CD14-positive monocyte (primary cell): ENCODE results near the gene SPRR1B. TPM values are rescaled to one million over a fixed set of nuclear protein-coding genes. Genes with fewer than 3 reads are reported as not detected.

Experiments
- DNase-seq, 3 donors: peaks; one replicate each; pipeline ENCODE4 v3.0.0-alpha.2; 2011 to 2022
- H2AFZ ChIP-seq: 2 replicates; pipeline ENCODE4 v1.6.0; 2012; ENCODE audit warnings: mild to moderate bottlenecking, low read depth, low read length, inconsistent platforms; ENCODE audit not compliant: insufficient read depth, poor library complexity, severe bottlenecking
- H3K27ac ChIP-seq, 2 donors: 1 replicate in 1 of 2; 2 replicates in 1 of 2; pipeline ENCODE4 v1.5.1; 2012 to 2013; ENCODE audit warnings: low read length in 2 of 2, control low read depth in 1 of 2, inconsistent platforms in 1 of 2, low read depth in 1 of 2, mild to moderate bottlenecking in 1 of 2
- H3K27me3 ChIP-seq, 2 donors: one replicate each; pipeline versions ENCODE4 v1.6.0 to v1.6.1; 2011 to 2013; ENCODE audit warnings: low read length in 2 of 2; ENCODE audit not compliant: control insufficient read depth in 2 of 2, insufficient read depth in 2 of 2
- H3K36me3 ChIP-seq, 2 donors: replicated peaks in 1 of 2; 1 replicate in 1 of 2; 2 replicates in 1 of 2; pipeline versions ENCODE4 v1.5.1 to v1.6.1; 2012 to 2013; ENCODE audit warnings: low read length in 2 of 2, control low read depth in 1 of 2, inconsistent platforms in 1 of 2, mild to moderate bottlenecking in 1 of 2; ENCODE audit not compliant: insufficient read depth in 2 of 2, control insufficient read depth in 1 of 2
- H3K4me1 ChIP-seq, 2 donors: 1 replicate in 1 of 2; 2 replicates in 1 of 2; pipeline versions ENCODE4 v1.5.1 to v1.6.1; 2012 to 2013; ENCODE audit warnings: low read length in 2 of 2, control low read depth in 1 of 2, inconsistent platforms in 1 of 2, mild to moderate bottlenecking in 1 of 2, moderate library complexity in 1 of 2; ENCODE audit not compliant: insufficient read depth in 2 of 2, control insufficient read depth in 1 of 2
- H3K4me2 ChIP-seq: replicated peaks from 2 replicates; pipeline ENCODE3; 2012; ENCODE audit warnings: low read length, moderate library complexity, mild to moderate bottlenecking; ENCODE audit not compliant: poor library complexity, severe bottlenecking; ENCODE audit errors: extremely low read depth
- H3K4me3 ChIP-seq, 3 experiments: fragments of 200-600 bp in 1 of 3; sonication (generic) in 1 of 3; replicated peaks in 1 of 3; 1 replicate in 2 of 3; 2 replicates in 1 of 3; pipeline ENCODE4 v1.5.1; 2011 to 2013; ENCODE audit warnings: low read length in 3 of 3, mild to moderate bottlenecking in 3 of 3, control low read depth in 2 of 3, low read depth in 2 of 3, inconsistent platforms in 1 of 3, moderate library complexity in 1 of 3
- H3K79me2 ChIP-seq: 2 replicates; pipeline ENCODE4 v1.6.0; 2012; ENCODE audit warnings: mild to moderate bottlenecking, control low read depth, inconsistent platforms, low read length, moderate library complexity; ENCODE audit not compliant: insufficient read depth
- H3K9ac ChIP-seq: 2 replicates; pipeline ENCODE4 v1.6.0; 2017; ENCODE audit warnings: low read length, mild to moderate bottlenecking; ENCODE audit not compliant: insufficient read depth, poor library complexity, severe bottlenecking
- H3K9me3 ChIP-seq, 2 donors: replicated peaks in 1 of 2; 1 replicate in 1 of 2; 2 replicates in 1 of 2; pipeline versions ENCODE4 v1.5.1 to v1.6.1; 2012 to 2013; ENCODE audit warnings: low read length in 2 of 2, control low read depth in 1 of 2; ENCODE audit not compliant: control insufficient read depth in 1 of 2, insufficient read depth in 1 of 2
- H4K20me1 ChIP-seq: 2 replicates; pipeline ENCODE4 v1.6.0; 2012; ENCODE audit warnings: mild to moderate bottlenecking, low read length, control low read depth, moderate library complexity; ENCODE audit not compliant: insufficient read depth
- H3K27ac Mint-ChIP-seq, 7 donors: one replicate each; pipeline ENCODE4 v1.8.0; 2020; ENCODE audit warnings: mild to moderate bottlenecking in 7 of 7, mixed read lengths in 7 of 7, moderate library complexity in 6 of 7, inconsistent platforms in 2 of 7
- H3K27me3 Mint-ChIP-seq, 3 donors: one replicate each; pipeline ENCODE4 v1.8.0; 2021 to 2022; ENCODE audit warnings: low read depth in 3 of 3, mild to moderate bottlenecking in 3 of 3, mixed read lengths in 3 of 3, moderate library complexity in 3 of 3, inconsistent platforms in 1 of 3
- H3K36me3 Mint-ChIP-seq, 2 donors: one replicate each; pipeline ENCODE4 v1.8.0; 2020; ENCODE audit warnings: mixed read lengths in 2 of 2, inconsistent platforms in 1 of 2, mild to moderate bottlenecking in 1 of 2
- H3K4me1 Mint-ChIP-seq: one replicate; pipeline ENCODE4 v1.8.0; 2020; ENCODE audit warnings: mild to moderate bottlenecking, mixed read lengths
- H3K4me3 Mint-ChIP-seq, 2 donors: one replicate each; pipeline ENCODE4 v1.8.0; 2020; ENCODE audit warnings: mild to moderate bottlenecking in 2 of 2, mixed read lengths in 2 of 2, moderate library complexity in 1 of 2
- H3K9me3 Mint-ChIP-seq, 7 donors: one replicate each; pipeline ENCODE4 v1.8.0; 2020 to 2022; ENCODE audit warnings: mixed read lengths in 7 of 7, mild to moderate bottlenecking in 6 of 7, moderate library complexity in 6 of 7, inconsistent platforms in 2 of 7
- CTCF ChIP-seq: fragments of 200-600 bp; IDR thresholded peaks from one replicate; pipeline ENCODE4 v1.8.0; 2022; ENCODE audit warnings: antibody characterized with exemption, mild to moderate bottlenecking
- WGBS: methylation state at CpG from one replicate; pipeline ENCODE4 v1.1.5; 2013; ENCODE audit warnings: missing lambda C conversion rate; ENCODE audit not compliant: insufficient coverage; 5-methylcytosine and 5-hydroxymethylcytosine counted together
- intact Hi-C, 2 donors: fragments of 100-400 bp; cut with micrococcal nuclease; formaldehyde crosslinking; loops; one replicate each; pipeline versions ENCODE4 v1.15.0 to v1.15.1; 2023
- polyA plus RNA-seq, 3 donors: library from polyadenylated mRNA; depleted of rRNA in 1 of 3; unstranded in 2 of 3; stranded (reverse) in 1 of 3; fragments of 300-500 nt in 2 of 3; fragments of >200 nt in 1 of 3; fragmentation: Illumina TruSeq in 2 of 3; gene quantifications; 1 replicate in 2 of 3; 2 replicates in 1 of 3; pipeline ENCODE4 v1.2.3, GENCODE V29; 2012 to 2021

Gene SPRR1B
- polyA plus RNA-seq, 3 donors: not detected

GRCh38 chr1:153032073-153032472 is 1.1 kb downstream of the SPRR1B start:
- Histone ChIP-seq H3K27ac (no peak overlapping the region), H2AFZ (no peak overlapping the region), H4K20me1 (no peaks in the 10 kb centered on the region), H3K4me3 (no peak overlapping the region), H3K27me3 (no peaks in the 10 kb centered on the region), H3K79me2 (no peaks in the 10 kb centered on the region), H3K4me1 (no peaks in the 10 kb centered on the region), H3K9ac (no peak overlapping the region), H3K36me3 (no peaks in the 10 kb centered on the region), H3K9me3 (no peaks in the 10 kb centered on the region), H3K4me2 (no peak overlapping the region)
- no peak overlapping the region for H3K4me3 Mint-ChIP-seq
- no peaks in the 10 kb centered on the region for H3K36me3 Mint-ChIP-seq
- H3K27ac Mint-ChIP-seq: no peak overlapping the region
- TF ChIP-seq CTCF: no peak
- peaks cover 2 to 13% (median 7%) of the 10 kb centered on the region in 3 donors for H3K27me3 Mint-ChIP-seq
- intact Hi-C loops: no loop called here
- peaks cover 0 to 4% (median 0%) of the 10 kb centered on the region in 7 donors for H3K9me3 Mint-ChIP-seq
- no peaks in the 10 kb centered on the region for H3K4me1 Mint-ChIP-seq
- no peak for DNase-seq

- Histone ChIP-seq H3K4me3 (no peak overlapping the region), H3K4me1 (no peaks in the 10 kb centered on the region), H3K36me3 (no peaks in the 10 kb centered on the region), H3K9ac (no peak overlapping the region), H2AFZ (no peak overlapping the region), H3K27me3 (no peaks in the 10 kb centered on the region), H3K27ac (no peak overlapping the region), H3K4me2 (no peak overlapping the region), H3K9me3 (no peaks in the 10 kb centered on the region), H4K20me1 (no peaks in the 10 kb centered on the region), H3K79me2 (no peaks in the 10 kb centered on the region)
- Mint-ChIP-seq H3K36me3 (no peaks in the 10 kb centered on the region), H3K4me3 (no peak overlapping the region), H3K27ac (no peak overlapping the region), H3K9me3 (peaks cover 0 to 4% (median 0%) of the 10 kb centered on the region in 7 donors), H3K4me1 (no peaks in the 10 kb centered on the region), H3K27me3 (peaks cover 2 to 17% (median 11%) of the 10 kb centered on the region in 3 donors)
- WGBS: 0% methylated on average over 1 of the region's 3 CpGs
- intact Hi-C loops: no loop called here
- TF ChIP-seq CTCF: no peak
- DNase-seq: no peak
These were observed 1.8 kb downstream of the SPRR1B start for GRCh38 chr1:153032677-153033308.
